Ecto neural progenitor cell (in vitro differentiated cells): ENCODE results near the gene FNIP2.
"Not testable (repeated sequence)": the region's sequence is repeated elsewhere in the genome, so short reads cannot be mapped to it uniquely, and the experiment has no call there.

Source experiments
- DNase-seq: peaks from one replicate; pipeline ENCODE4 v3.0.0-alpha.2; 2018; ENCODE audit warnings: low spot score

Gene FNIP2

GRCh38 chr4:158768555-158769174, at the start of gene FNIP2:
FNIP2 (plus strand) TSS chr4:158769026; CDS start chr4:158769213, 187 bp downstream.
- peak; percentile 82 for DNase-seq

DNA sequence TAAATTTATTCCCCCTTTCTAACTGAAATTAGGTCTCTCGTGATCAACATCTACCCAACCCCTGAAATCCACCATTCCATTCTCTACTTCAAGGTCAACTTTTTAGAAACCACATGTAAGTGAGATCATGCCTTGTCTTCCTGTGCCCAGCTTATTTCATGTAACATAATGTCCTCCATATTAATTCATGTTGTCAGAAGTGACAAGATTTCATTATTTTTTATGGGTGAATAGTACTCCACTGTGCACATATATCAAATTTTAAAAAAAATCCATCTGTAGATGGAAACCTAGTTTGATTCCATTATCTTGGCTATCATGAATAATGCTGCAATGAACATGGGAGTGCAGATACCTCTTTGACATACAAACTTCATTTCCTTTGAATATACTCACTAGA, 47.1 kb upstream of the FNIP2 start:
- no peak for DNase-seq

DNA sequence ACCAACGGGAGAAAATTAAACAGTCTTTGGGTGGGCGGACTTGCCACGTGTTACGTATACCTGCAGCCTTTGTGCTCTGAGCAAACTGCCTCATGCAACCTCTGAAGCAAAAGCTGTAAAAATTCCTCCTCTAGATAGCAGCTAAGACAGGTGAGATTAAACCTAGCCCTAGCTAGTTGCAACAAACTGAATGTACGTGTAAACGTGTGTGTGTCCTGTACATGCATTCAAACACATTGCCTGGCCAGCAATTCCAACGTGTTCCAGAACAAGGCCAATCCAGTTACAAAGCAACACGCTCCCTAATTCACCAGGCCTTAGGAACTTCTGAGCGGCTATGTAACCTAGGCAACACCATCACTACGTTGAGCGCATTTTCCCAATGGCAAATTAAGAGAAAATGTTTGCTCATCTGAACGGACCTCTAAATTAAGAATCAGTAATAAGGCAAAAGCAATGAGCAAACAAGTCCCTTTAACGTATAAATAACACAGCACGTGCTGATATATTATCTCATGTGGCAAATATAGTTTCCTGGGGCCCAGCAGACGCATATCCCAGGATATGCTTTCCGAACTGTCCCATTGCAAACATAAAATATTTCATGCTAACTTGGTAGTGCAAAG, 46.4 kb upstream of the FNIP2 start:
- DNase-seq: peak; percentile 46

DNA sequence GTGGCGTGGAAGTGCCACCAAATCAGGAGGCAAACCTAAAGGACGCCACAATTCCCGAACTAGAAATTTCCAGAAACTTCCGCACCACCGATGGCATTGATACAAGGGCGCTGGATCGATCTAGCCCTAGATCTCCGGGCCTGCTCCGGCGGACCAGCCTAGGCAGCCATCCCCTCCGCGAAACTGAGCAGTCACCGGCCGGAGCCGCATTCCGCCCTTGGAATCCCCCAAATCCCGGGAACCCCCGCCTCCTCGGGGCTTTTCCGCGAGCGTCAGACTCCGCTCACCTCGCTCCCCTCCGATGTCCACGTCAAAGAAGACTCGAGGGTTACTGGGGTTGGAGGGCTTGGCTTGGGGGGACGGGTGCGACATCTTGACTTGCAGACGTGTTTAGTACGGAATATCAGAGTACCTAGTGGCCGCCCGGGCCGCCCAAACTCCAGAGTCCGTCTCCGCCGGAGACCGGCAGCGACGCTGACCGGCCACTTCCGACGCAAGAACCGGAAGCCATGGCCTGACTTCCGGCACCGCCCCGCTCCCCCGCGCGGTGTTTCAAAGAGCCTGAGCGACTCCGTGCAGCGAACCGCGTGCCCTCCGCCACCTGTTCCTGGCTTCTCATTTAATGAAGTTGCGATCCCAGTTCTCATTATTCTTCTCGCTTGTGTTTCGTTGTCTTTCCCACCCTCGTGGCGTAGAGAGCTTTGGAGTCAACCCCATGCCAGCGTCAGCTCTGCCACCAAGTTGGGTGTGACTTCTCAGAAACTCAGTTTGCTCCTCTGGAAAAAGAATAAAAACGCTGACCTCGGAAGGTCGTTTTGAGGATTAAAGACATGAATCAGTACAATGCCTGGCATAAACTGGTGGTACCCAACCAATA, 45.7 kb upstream of the FNIP2 start, which contains the start of gene PPID:
Gene PPID, minus strand, starts transcription at position 480 of the 877 bp plus-strand sequence. Its CDS starts 108 bp downstream, at position 372.
- DNase-seq: peak; percentile 88

DNA sequence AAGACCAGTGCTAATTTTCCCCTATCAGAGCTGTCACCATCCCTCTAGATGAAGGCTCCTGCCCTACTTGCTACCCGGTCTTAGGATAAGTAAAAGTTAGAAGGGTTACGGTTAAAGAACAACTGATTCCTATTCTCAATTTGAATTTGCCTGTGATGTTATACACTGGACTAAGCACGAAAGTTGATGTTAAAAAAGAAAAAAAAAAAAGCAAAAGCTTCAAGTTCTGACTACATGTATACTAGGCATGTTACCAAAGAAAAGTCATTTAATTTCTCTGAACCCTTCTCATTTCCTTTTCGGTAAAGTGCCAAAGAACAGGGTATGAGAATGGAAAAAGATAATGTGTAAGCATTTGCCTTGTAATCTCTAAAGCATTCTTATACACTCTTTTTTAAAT, 44.2 kb upstream of the FNIP2 start:
- DNase-seq: no peak

- DNase-seq: no peak
Observed at GRCh38 chr4:158726633-158727032, 42.2 kb upstream of the FNIP2 start.

DNA sequence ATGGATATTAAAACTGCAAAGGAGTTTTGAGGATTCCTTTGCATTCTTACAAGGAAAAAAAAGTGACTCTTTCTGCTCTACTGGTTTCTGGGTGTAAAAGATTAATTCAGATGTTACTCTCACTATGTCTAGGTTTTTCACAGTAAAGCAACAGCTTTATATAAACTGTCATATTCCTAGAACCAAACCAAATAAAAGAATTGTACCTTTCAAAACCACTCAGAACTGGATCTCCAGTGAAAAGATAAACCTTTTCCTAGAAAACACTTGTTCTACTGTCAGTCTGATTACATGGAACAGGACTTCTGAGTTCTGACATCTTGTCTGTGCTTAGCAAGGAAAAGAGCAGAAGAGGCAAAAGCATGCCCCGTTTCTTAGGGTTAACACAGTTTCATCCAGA, 40.6 kb upstream of the FNIP2 start:
- DNase-seq: no peak

GRCh38 chr4:158729716-158730559, 38.9 kb upstream of the FNIP2 start:
- peak; percentile 56 for DNase-seq

DNA sequence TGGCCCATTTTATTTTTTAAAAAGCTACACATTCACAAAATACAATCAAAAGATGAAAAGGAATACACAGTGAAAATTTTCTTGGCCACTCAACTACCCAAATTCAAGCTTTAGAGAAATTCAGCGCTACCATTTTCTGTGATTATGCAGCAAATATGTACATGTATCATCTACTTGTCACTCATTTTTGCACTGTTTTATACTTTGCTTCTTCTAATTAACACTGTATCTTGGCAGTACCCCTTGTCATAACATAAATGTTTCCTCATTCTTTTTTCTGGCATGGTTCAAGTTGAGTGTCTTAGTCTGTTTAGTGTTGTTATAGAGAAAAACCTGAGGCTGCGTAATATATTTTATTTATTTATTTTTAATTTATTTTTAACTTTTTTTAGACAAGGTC, 30.0 kb upstream of the FNIP2 start:
- no peak for DNase-seq

GRCh38 chr4:158739600-158739999, 29.2 kb upstream of the FNIP2 start:
- no peak for DNase-seq

DNA sequence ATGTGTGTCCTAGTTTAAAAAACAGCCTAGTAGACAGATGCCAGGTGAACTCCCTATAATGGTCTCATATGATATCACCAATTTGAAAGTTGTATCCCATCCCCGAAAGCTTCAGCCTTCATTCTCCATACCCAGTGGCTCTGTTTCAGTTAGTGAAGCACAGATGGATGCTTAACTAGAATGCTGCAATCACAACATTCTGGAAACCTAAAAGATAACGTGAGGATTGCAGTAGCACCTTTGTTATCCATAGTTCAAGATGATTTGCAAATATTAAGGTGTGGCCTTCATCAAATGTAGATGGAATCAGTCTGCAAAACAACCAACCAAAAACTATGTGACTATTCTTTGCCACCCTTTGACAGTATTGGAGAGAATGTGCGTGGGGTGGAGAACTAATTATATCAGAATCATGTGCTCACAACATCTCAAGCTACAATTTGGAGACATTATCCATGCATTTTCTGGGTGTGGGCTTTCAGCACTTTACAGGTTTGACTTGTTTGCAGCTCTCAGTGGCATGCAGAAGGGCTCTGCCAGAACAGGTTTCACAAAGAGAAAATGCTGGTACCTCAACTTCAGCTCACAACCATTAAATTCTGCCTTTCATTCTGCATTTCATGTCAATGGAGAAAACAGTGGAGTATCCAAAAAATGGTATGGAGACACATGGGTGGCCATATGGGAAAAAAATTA, 27.4 kb upstream of the FNIP2 start:
- DNase-seq: no peak

GRCh38 chr4:158746537-158746936, 22.3 kb upstream of the FNIP2 start:
- DNase-seq: not testable (repeated sequence)

DNA sequence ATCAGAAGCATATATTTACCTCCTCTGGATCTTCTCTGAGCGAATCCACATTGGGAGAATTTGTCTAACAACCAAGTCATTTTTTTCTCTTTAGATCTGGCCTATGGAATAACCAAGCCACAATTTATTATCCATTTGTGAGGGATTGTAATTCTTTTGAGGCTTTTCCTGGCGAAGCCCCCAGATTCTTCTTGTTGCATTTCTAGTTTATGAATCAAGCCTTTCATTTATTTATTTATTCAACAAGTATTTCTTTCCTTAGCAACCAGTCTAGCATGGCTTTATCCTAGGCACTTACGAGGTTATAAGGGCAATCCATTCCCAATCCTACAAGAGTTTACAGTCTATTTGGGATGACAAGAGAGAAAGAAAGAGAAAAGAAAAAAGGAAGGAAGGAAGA, 18.4 kb upstream of the FNIP2 start:
- no peak for DNase-seq

- DNase-seq: no peak
Observed at GRCh38 chr4:158754385-158755180, 14.2 kb upstream of the FNIP2 start.

DNA sequence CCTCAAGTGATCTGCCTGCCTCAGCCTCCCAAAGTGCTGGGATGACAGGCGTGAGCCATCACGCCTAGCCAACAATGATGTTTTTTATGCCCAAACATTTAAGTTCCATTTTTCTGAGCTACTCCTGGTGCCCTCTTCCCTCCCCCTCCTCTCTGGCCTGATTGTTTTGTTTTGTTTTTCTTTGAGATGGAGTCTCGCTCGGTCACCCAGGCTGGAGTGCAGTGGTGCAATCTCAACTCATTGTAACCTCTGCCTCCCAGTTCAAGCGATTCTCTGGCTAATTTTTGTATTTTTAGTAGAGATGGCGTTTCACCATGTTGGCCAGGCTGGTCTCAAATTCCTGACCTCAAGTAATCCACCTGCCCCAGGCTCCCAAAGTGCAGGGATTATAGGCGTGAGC, 13.0 kb upstream of the FNIP2 start:
- not testable (repeated sequence) for DNase-seq

DNA sequence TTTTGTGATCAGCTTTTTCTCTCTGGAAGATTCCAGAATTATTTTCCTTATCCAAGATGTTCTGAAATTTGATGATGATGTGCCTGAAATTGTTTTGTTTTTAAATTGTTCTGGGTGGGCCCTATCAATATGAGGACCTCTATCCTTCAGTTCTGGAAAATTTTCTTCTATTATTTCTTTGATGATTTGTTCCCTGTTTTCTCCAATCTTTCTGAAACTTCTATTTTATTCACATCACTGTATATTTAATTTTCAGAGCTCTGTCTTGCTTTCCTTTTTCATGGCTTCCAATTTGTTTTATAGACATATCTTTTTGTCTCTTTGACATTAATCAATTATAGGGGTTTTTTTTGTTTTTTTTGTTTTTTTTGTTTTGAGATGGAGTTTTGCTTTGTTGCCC, 12.2 kb upstream of the FNIP2 start:
- no peak for DNase-seq

DNA sequence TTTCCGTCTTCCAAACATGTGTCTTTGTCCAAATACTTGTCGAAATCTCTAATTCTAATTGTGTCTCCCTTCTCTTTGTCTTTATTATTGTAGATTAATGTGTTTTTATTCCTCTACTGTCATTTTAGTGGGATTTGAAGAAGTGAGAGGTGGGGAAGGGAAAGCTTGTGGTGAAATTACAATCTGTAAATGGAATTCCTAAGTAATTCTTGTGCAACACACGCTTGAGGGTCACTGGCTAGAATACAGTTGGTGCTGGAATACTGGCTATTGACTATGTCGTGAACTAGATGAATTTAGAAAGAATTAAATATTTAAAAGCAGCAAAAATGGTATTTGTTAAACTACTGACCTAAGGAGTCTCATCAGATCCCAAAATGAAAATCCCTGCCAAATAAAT, 10.7 kb upstream of the FNIP2 start:
- DNase-seq: no peak

GRCh38 chr4:158758703-158759102, 10.1 kb upstream of the FNIP2 start:
- DNase-seq: no peak

GRCh38 chr4:158759539-158759938, 9.3 kb upstream of the FNIP2 start:
- not testable (repeated sequence) for DNase-seq

DNA sequence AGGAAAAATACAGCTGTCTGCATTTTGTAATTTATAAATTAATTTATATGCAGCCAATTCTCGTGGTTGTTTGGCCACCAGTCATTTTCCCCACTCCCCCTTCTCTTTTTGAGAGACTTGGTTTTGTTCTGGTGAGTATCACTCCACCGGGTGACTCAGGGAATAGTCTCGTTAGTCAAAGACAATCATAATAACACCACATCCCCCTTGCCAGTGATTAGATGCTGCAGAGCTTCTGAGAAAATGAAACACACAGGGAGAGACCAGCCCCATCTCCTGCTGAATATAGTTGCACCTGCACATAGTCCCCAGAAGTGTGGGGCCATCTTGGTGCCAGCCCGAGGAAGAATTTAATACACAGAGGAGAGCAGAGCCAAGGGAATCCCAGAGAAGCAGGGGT, 8.0 kb upstream of the FNIP2 start:
- no peak for DNase-seq

- no peak for DNase-seq
Observed at GRCh38 chr4:158762553-158762952, 6.3 kb upstream of the FNIP2 start.
